NCI-H524 (cell line): Measurements from ENCODE around the gene CREBL2.
"Not testable (repeated sequence)": the region's sequence is repeated elsewhere in the genome, so short reads cannot be mapped to it uniquely, and the experiment has no call there.

Experiments used
- DNase-seq, 2 experiments: peaks; one replicate each; lab custom pipeline; 2025; lab: John Stamatoyannopoulos, UW

CREBL2 gene

GRCh38 chr12:12636641-12637040 is 25.0 kb downstream of the CREBL2 start:
- no peak for DNase-seq

- DNase-seq = not testable (repeated sequence)
Observed at GRCh38 chr12:12639995-12640394, 28.3 kb downstream of the CREBL2 start.

GRCh38 chr12:12641650-12642049 is 30.0 kb downstream of the CREBL2 start:
- DNase-seq = no peak

GRCh38 chr12:12642916-12643315 is 31.2 kb downstream of the CREBL2 start:
- DNase-seq = no peak

- peak in 1 of 2 experiments; percentile 6 for DNase-seq
Observed at GRCh38 chr12:12645485-12645884, 33.8 kb downstream of the CREBL2 start.

GRCh38 chr12:12645968-12646367 is 34.3 kb downstream of the CREBL2 start:
- not testable (repeated sequence) for DNase-seq

- DNase-seq = no peak
Observed at GRCh38 chr12:12646483-12647072, 34.9 kb downstream of the CREBL2 start.

- DNase-seq = no peak
Observed at GRCh38 chr12:12648284-12648683, 36.6 kb downstream of the CREBL2 start.

- no peak for DNase-seq
Observed at GRCh38 chr12:12648951-12649650, 37.4 kb downstream of the CREBL2 start.

- no peak for DNase-seq
Observed at GRCh38 chr12:12651752-12652151, 40.1 kb downstream of the CREBL2 start.

GRCh38 chr12:12652704-12653103 is 41.0 kb downstream of the CREBL2 start:
- DNase-seq = not testable (repeated sequence)

- no peak for DNase-seq
Observed at GRCh38 chr12:12653922-12654321, 42.2 kb downstream of the CREBL2 start.

- DNase-seq = no peak
Observed at GRCh38 chr12:12654691-12655460, 43.2 kb downstream of the CREBL2 start.

GRCh38 chr12:12660201-12660600 is 48.5 kb downstream of the CREBL2 start:
- peak in 1 of 2 experiments; percentile 13 for DNase-seq

GRCh38 chr12:12661086-12661856 is 49.6 kb downstream of the CREBL2 start:
- DNase-seq = no peak

- DNase-seq = no peak
Observed at GRCh38 chr12:12663644-12664294, 52.1 kb downstream of the CREBL2 start.

GRCh38 chr12:12665194-12665593 is 53.5 kb downstream of the CREBL2 start:
- DNase-seq = no peak

- DNase-seq = no peak
Observed at GRCh38 chr12:12668005-12668404, 56.3 kb downstream of the CREBL2 start.

- DNase-seq = no peak
Observed at GRCh38 chr12:12669020-12669419, 57.3 kb downstream of the CREBL2 start.

GRCh38 chr12:12671850-12672660 is 60.4 kb downstream of the CREBL2 start:
- DNase-seq = no peak

- no peak for DNase-seq
Observed at GRCh38 chr12:12673296-12673695, 61.6 kb downstream of the CREBL2 start.
